Calu3 (cell line): ENCODE results near the gene KCNJ15. TPM values are rescaled to one million over a fixed set of nuclear protein-coding genes. Genes with fewer than 3 reads are reported as not detected.
A peak's percentile ranks its signal among the peaks of the same experiment; 100 is the strongest.

Experiments
- BruUV-seq: library from RNA; stranded (reverse); fragments of 400-500 nt; replicated peaks from 2 replicates; lab custom pipeline; 2021; lab: Mats Ljungman, UMichigan
- CTCF ChIA-PET: fragments of 300-600 bp; sonication (Branson Sonifier 250); formaldehyde crosslinking; loops from one replicate; lab custom pipeline; 2022; ENCODE audit warnings: antibody characterized with exemption; lab: Charles Lee
- DNase-seq: peaks from one replicate; pipeline ENCODE4 v3.0.0; 2022
- H3K27ac Mint-ChIP-seq: one replicate; pipeline ENCODE4 v1.8.0; 2022; ENCODE audit warnings: mixed read lengths; ENCODE audit not compliant: unreplicated experiment
- H3K27me3 Mint-ChIP-seq: one replicate; pipeline ENCODE4 v1.8.0; 2022; ENCODE audit warnings: mixed read lengths; ENCODE audit not compliant: unreplicated experiment
- H3K36me3 Mint-ChIP-seq: one replicate; pipeline ENCODE4 v1.8.0; 2022; ENCODE audit warnings: mild to moderate bottlenecking, moderate library complexity, mixed read lengths; ENCODE audit not compliant: insufficient read depth, unreplicated experiment
- H3K4me1 Mint-ChIP-seq: one replicate; pipeline ENCODE4 v1.8.0; 2022; ENCODE audit warnings: mild to moderate bottlenecking, low read depth, mixed read lengths; ENCODE audit not compliant: unreplicated experiment
- H3K4me3 Mint-ChIP-seq: one replicate; pipeline ENCODE4 v1.8.0; 2022; ENCODE audit warnings: mild to moderate bottlenecking, low read depth, moderate library complexity, mixed read lengths; ENCODE audit not compliant: unreplicated experiment
- H3K9me3 Mint-ChIP-seq: one replicate; pipeline ENCODE4 v1.8.0; 2022; ENCODE audit warnings: low read depth, mixed read lengths; ENCODE audit not compliant: unreplicated experiment
- CTCF ChIP-seq: fragments of 200-600 bp; IDR thresholded peaks from one replicate; pipeline ENCODE4 v1.8.0; 2022; ENCODE audit warnings: antibody characterized with exemption; ENCODE audit not compliant: unreplicated experiment
- intact Hi-C: fragments of 100-400 bp; cut with micrococcal nuclease; formaldehyde crosslinking; loops from one replicate; pipeline ENCODE4 v1.10.0; 2022; ENCODE audit not compliant: unreplicated experiment
- total RNA-seq: library from RNA; stranded (reverse); gene quantifications from 2 replicates; pipeline ENCODE4 v1.2.3, GENCODE V29; 2022

The KCNJ15 gene
- total RNA-seq, 1 experiment from 2014 or later, result 48.0 TPM

- TF ChIP-seq CTCF, result no peak
- DNase-seq, result no peak
- Mint-ChIP-seq H3K27me3 (no peaks in the 10 kb centered on the region), H3K27ac (no peak overlapping the region), H3K9me3 (no peaks in the 10 kb centered on the region), H3K36me3 (peaks cover 11% of the 10 kb centered on the region), H3K4me1 (peaks cover 10% of the 10 kb centered on the region), H3K4me3 (no peak overlapping the region)
- BruUV-seq, result no TSS peak
- intact Hi-C loops, result no loop called here
- CTCF ChIA-PET, result no interaction called here
Observed at GRCh38 chr21:38297871-38298270, 41.1 kb downstream of the KCNJ15 start.

GRCh38 chr21:38298832-38299231, 42.0 kb downstream of the KCNJ15 start:
- no peak for TF ChIP-seq CTCF
- Mint-ChIP-seq H3K27me3 (no peaks in the 10 kb centered on the region), H3K36me3 (peaks cover 11% of the 10 kb centered on the region), H3K27ac (no peak overlapping the region), H3K4me1 (peaks cover under 1% of the 10 kb centered on the region), H3K9me3 (no peaks in the 10 kb centered on the region), H3K4me3 (no peak overlapping the region)
- CTCF ChIA-PET, result no interaction called here
- intact Hi-C loops, result no loop called here
- no TSS peak for BruUV-seq
- no peak for DNase-seq

GRCh38 chr21:38299671-38300070, 42.9 kb downstream of the KCNJ15 start:
- Mint-ChIP-seq H3K4me1 (no peaks in the 10 kb centered on the region), H3K36me3 (peaks cover 7% of the 10 kb centered on the region), H3K27me3 (no peaks in the 10 kb centered on the region), H3K9me3 (no peaks in the 10 kb centered on the region), H3K27ac (no peak overlapping the region), H3K4me3 (no peak overlapping the region)
- intact Hi-C loops, result no loop called here
- CTCF ChIA-PET, result no interaction called here
- DNase-seq, result no peak
- TF ChIP-seq CTCF, result no peak
- no TSS peak for BruUV-seq

- no peak overlapping the region for H3K27ac Mint-ChIP-seq
- DNase-seq, result no peak
- intact Hi-C loops, result no loop called here
- no peak overlapping the region for H3K4me3 Mint-ChIP-seq
- H3K4me1 Mint-ChIP-seq, result no peaks in the 10 kb centered on the region
- CTCF ChIA-PET, result no interaction called here
- H3K27me3 Mint-ChIP-seq, result no peaks in the 10 kb centered on the region
- H3K36me3 Mint-ChIP-seq, result peaks cover 5% of the 10 kb centered on the region
- TF ChIP-seq CTCF, result no peak
- TSS peak; percentile 32 for BruUV-seq
- H3K9me3 Mint-ChIP-seq, result no peaks in the 10 kb centered on the region
Observed at GRCh38 chr21:38300141-38300578, 43.4 kb downstream of the KCNJ15 start.
